Stimulated activated naive CD4-positive, alpha-beta T cell treated with Interleukin-2 at 50 U/mL for 16 hours (primary cell): ENCODE results near the gene KCNK13.
"Not testable (repeated sequence)": the region's sequence is repeated elsewhere in the genome, so short reads cannot be mapped to it uniquely, and the experiment has no call there.

Source experiments
- DNase-seq: peaks from one replicate; lab custom pipeline; 2025; lab: John Stamatoyannopoulos, UW

The KCNK13 gene

GRCh38 chr14:90061685-90062126 lies at the start of gene KCNK13:
KCNK13 (plus strand) TSS chr14:90061994; CDS start chr14:90062206, 212 bp downstream.
- no peak for DNase-seq

GRCh38 chr14:90017371-90017770 lies 44.4 kb upstream of the KCNK13 start:
- DNase-seq, result no peak

GRCh38 chr14:90019824-90020523 lies 41.8 kb upstream of the KCNK13 start:
- no peak for DNase-seq

- no peak for DNase-seq
Observed at GRCh38 chr14:90023176-90023896, 38.5 kb upstream of the KCNK13 start.

- no peak for DNase-seq
Observed at GRCh38 chr14:90024910-90025309, 36.9 kb upstream of the KCNK13 start.

- DNase-seq, result not testable (repeated sequence)
Observed at GRCh38 chr14:90026608-90027007, 35.2 kb upstream of the KCNK13 start.

GRCh38 chr14:90027842-90028241 lies 34.0 kb upstream of the KCNK13 start:
- no peak for DNase-seq

- DNase-seq, result no peak
Observed at GRCh38 chr14:90034156-90034555, 27.6 kb upstream of the KCNK13 start.

GRCh38 chr14:90034835-90035525 lies 26.8 kb upstream of the KCNK13 start:
- DNase-seq, result no peak

GRCh38 chr14:90039253-90040010 lies 22.4 kb upstream of the KCNK13 start:
- DNase-seq, result no peak

GRCh38 chr14:90040411-90040810 lies 21.4 kb upstream of the KCNK13 start:
- no peak for DNase-seq

- no peak for DNase-seq
Observed at GRCh38 chr14:90042496-90043252, 19.1 kb upstream of the KCNK13 start.

- DNase-seq, result no peak
Observed at GRCh38 chr14:90045616-90046015, 16.2 kb upstream of the KCNK13 start.

- DNase-seq, result no peak
Observed at GRCh38 chr14:90049390-90049789, 12.4 kb upstream of the KCNK13 start.

GRCh38 chr14:90050271-90050670 lies 11.5 kb upstream of the KCNK13 start:
- no peak for DNase-seq

GRCh38 chr14:90053044-90053443 lies 8.8 kb upstream of the KCNK13 start:
- no peak for DNase-seq

GRCh38 chr14:90054803-90055202 lies 7.0 kb upstream of the KCNK13 start:
- no peak for DNase-seq

GRCh38 chr14:90056826-90057225 lies 5.0 kb upstream of the KCNK13 start:
- no peak for DNase-seq

- DNase-seq, result no peak
Observed at GRCh38 chr14:90058876-90059458, 2.8 kb upstream of the KCNK13 start.

- DNase-seq, result peak; percentile 40
Observed at GRCh38 chr14:90060312-90060964, 1.4 kb upstream of the KCNK13 start.
